Astrocyte of the spinal cord (primary cell): ENCODE results near the gene PPM1A.

Experiments
- DNase-seq: peaks from one replicate; pipeline ENCODE4 v3.0.0; 2011; ENCODE audit warnings: low read depth, low spot score
- H3K4me3 ChIP-seq: 2 replicates; pipeline ENCODE4 v1.5.1; 2011; ENCODE audit warnings: low read depth, mild to moderate bottlenecking, low read length, moderate library complexity
- in situ Hi-C: cut with HindIII; loops from 2 replicates; pipeline ENCODE4 v1.10.0; 2017; ENCODE audit warnings: low sequenced_read_pairs
- TF ChIP-seq, protein P1 (sequence below): IDR thresholded peaks from 2 replicates; pipeline ENCODE4 v1.5.1; 2012; ENCODE audit warnings: low read depth, mild to moderate bottlenecking, low read length, inconsistent platforms

PPM1A gene

DNA sequence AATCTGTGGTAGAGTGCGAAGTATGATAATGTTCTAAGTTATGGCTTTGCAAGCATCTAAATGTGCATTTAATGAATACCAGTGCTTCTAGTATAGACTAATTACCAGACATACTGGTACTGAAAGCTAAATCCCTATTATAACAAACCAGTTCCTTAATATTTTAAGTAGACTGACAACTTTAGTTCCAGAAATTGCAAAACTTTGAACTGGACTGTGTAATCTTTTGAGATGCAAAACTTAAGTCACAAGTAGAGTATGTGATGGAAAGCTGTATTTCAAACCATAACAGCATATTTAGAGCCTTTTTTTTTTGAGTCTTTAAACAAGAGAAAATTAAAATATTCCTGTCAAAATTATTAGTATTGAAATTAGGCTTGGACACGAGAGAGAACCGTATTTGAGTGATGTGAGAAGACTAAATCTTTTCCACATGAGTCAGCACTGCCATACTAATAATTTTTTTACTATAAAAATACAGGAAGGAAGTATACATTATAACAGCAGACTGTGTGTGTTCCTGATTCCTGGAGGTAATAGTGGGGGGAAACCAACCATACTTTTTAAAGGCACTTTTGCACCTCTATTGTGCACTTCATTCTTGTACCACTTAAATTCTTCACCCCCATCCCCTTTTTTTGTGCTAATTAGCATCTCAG is 45.5 kb downstream of the PPM1A start:
- no peak for DNase-seq
- in situ Hi-C loops, result no loop called here
- TF ChIP-seq, protein P1, sequence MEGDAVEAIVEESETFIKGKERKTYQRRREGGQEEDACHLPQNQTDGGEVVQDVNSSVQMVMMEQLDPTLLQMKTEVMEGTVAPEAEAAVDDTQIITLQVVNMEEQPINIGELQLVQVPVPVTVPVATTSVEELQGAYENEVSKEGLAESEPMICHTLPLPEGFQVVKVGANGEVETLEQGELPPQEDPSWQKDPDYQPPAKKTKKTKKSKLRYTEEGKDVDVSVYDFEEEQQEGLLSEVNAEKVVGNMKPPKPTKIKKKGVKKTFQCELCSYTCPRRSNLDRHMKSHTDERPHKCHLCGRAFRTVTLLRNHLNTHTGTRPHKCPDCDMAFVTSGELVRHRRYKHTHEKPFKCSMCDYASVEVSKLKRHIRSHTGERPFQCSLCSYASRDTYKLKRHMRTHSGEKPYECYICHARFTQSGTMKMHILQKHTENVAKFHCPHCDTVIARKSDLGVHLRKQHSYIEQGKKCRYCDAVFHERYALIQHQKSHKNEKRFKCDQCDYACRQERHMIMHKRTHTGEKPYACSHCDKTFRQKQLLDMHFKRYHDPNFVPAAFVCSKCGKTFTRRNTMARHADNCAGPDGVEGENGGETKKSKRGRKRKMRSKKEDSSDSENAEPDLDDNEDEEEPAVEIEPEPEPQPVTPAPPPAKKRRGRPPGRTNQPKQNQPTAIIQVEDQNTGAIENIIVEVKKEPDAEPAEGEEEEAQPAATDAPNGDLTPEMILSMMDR, result no peak
- H3K4me3 ChIP-seq, result no peak overlapping the region

DNA sequence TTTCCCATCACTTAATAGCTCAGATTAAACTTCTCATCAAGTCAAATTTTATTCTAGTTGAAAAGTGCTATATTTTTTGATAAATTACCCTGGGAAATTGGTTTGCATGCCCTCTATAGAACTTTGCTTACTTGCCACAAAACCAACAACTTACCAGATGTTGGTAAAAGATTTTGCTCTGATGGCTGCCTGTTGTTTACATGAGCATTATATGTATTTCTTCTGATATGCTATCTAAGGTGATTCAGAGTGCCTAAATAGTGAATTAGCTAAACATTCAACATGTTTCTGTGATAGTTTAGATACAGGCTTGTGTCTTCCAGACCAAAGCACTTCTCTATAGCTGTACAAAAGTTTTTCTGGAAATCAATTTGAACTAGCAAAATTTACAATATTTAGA is 51.0 kb downstream of the PPM1A start:
- TF ChIP-seq, protein P1, result no peak
- DNase-seq, result no peak
- H3K4me3 ChIP-seq, result no peak overlapping the region
- in situ Hi-C loops, result no loop called here

DNA sequence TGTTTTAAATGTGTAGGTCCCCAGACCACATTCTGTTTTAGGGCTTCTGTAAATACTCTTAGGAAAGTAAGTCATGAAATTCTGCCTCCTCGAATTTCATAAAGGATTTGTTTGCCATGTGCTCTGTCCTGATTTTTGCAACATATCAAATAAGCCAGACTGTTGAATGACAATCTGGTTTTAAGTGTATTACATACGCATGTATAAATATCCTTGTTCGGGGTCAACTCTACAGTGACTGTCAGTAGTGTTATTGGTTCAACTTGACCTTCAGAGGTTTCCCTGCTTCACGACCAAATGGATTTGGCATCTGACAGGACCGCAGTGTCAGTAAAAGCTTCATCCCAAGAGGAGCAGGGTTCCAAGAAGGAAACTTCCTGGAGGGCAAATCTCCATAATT is 52.7 kb downstream of the PPM1A start:
- TF ChIP-seq, protein P1, result no peak
- no peak for DNase-seq
- in situ Hi-C loops, result no loop called here
- no peak overlapping the region for H3K4me3 ChIP-seq

DNA sequence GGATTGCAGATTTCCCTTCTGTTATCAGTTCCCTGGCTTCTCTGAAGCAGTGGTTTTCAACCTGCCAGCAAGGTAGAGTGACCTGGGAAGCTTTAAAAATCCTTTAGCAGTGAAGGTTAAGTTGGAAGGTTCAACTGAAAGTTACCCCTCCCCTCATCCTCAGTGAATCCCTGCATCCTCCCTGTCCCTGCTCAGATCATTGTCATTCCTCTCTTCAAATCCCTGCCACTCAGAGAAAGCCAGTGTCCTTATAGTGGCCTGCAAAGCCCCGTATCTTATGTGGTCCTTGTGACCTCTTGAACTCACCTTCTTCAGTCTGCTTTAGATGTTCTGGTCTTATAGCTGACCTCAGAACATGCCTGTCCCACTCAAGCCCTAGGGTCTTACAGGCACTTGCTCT is 53.6 kb downstream of the PPM1A start:
- TF ChIP-seq, protein P1, result no peak
- in situ Hi-C loops, result no loop called here
- H3K4me3 ChIP-seq, result no peak overlapping the region
- no peak for DNase-seq

DNA sequence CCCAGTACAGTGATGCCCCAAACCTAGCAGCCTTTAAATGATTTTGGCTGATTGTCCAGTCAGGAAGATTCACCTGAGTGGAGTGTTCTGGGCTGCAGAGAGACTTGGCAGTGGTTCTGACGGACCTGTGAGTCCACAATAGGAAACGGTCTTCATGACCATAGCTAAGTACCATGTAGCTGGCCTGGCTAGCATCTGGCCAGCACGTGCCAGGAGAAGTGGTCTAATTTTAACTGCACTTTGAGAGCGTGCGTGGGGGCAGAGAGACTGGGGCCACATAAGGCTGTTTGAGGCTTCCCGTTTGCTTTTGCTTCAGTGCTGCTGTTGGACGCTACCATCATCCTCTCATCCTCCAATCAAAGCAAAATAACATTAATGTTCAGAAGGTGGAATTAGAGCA is 54.7 kb downstream of the PPM1A start:
- in situ Hi-C loops, result no loop called here
- no peak for DNase-seq
- TF ChIP-seq, protein P1, result no peak

DNA sequence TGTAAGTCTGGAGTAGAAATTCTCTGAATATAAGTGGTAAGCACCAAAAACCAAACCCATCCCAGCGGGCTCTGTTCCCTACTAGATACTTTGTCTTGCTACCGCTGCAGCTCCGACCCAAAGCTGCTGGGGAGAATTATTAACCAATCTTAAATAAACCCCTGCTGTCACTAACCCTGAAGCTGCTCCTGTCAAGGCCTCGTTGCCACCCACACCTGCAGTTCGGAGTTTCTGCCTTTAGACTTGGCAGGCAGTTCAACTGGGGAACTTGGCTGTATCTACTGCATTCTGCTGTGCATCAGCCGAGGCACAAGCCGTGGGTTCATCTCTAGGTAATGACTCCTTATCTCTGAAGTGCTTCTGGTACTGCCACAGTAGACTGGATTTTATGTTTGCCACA is 55.5 kb downstream of the PPM1A start:
- DNase-seq, result no peak
- no peak overlapping the region for H3K4me3 ChIP-seq
- TF ChIP-seq, protein P1, result no peak
- in situ Hi-C loops, result no loop called here

More for the DNA sequence above, 54.7 kb downstream of the PPM1A start:
- no peak overlapping the region for H3K4me3 ChIP-seq
